IMR-90 (cell line): ENCODE results near the gene SATB2.

Experiments used
- BHLHE40 ChIP-seq: fragments of 150-350 bp; IDR thresholded peaks from 2 replicates; pipeline ENCODE4 v1.6.1; 2016; ENCODE audit warnings: mild to moderate bottlenecking, low read depth, low read length
- CTCF ChIP-seq: conservative IDR thresholded peaks from 2 replicates; pipeline ENCODE4 v1.5.1; 2012; ENCODE audit warnings: mild to moderate bottlenecking, low read depth, low read length, improper control_type of control experiment
- ELK1 ChIP-seq: fragments of 150-350 bp; IDR thresholded peaks from 2 replicates; pipeline ENCODE4 v1.6.1; 2016; ENCODE audit warnings: low read depth, mild to moderate bottlenecking, low read length, moderate library complexity, borderline replicate concordance
- MXI1 ChIP-seq: IDR thresholded peaks from 2 replicates; pipeline ENCODE4 v1.6.1; 2012; ENCODE audit warnings: low read depth, mild to moderate bottlenecking, low read length, moderate library complexity, borderline replicate concordance
- POLR2A ChIP-seq: IDR thresholded peaks from 2 replicates; pipeline ENCODE4 v1.6.1; 2012; ENCODE audit warnings: mild to moderate bottlenecking, low read depth, low read length
- RCOR1 ChIP-seq: IDR thresholded peaks from 2 replicates; pipeline ENCODE4 v1.6.1; 2012; ENCODE audit warnings: mild to moderate bottlenecking, low read length, improper control_type of control experiment; ENCODE audit not compliant: insufficient replicate concordance
- TF ChIP-seq, protein P1 (sequence below): fragments of 150-350 bp; IDR thresholded peaks from 2 replicates; pipeline ENCODE4 v1.6.1; 2017; ENCODE audit warnings: mild to moderate bottlenecking, antibody characterized with exemption, low read length, low read depth

DNA sequence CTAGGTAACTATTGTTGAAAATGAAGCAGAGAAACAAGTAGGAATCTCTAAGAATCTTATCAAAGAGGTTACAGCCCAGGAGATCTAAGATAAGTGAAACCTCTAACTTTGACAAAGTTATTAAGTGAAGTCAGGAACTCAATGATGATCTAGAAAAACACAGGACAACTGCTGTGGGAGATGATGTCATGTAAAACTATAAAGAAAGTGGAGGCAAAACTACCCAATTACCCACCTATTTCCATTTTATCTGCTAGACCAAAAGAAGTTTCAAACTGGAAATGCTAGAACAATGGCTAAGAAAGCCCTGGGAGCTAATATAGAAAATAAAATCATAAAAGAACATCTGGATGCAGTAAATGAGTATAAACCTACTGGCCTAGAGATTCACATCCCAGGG, 50.3 kb downstream of the SATB2 start:
- TF ChIP-seq POLR2A: no peak
- TF ChIP-seq, protein P1, sequence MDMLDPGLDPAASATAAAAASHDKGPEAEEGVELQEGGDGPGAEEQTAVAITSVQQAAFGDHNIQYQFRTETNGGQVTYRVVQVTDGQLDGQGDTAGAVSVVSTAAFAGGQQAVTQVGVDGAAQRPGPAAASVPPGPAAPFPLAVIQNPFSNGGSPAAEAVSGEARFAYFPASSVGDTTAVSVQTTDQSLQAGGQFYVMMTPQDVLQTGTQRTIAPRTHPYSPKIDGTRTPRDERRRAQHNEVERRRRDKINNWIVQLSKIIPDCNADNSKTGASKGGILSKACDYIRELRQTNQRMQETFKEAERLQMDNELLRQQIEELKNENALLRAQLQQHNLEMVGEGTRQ: no peak
- no peak for TF ChIP-seq CTCF
- no peak for TF ChIP-seq RCOR1
- TF ChIP-seq BHLHE40: no peak
- TF ChIP-seq MXI1: no peak
- TF ChIP-seq ELK1: no peak
